ENCODE results near the gene EZH2. TPM values are rescaled to one million over a fixed set of nuclear protein-coding genes. Genes with fewer than 3 reads are reported as not detected.

Gene EZH2
- total RNA-seq, 1 donor from 2014 or later, result 19.7 TPM

GRCh38 chr7:148763622-148764021 lies 120.5 kb downstream of the EZH2 start:
- DNase-seq (ENCODE audit: low read depth), result no peak
- H3K4me3 ChIP-seq (ENCODE audit: low read depth, low read length), result no peak overlapping the region
- no peak for TF ChIP-seq CTCF (IDR thresholded peaks at IDR 0.05; ENCODE audit: insufficient read depth, low read length, poor library complexity, severe bottlenecking)
- no peaks in the 10 kb centered on the region for H3K27me3 ChIP-seq (ENCODE audit: control insufficient read depth, insufficient read depth, low read length)
- H3K36me3 ChIP-seq (ENCODE audit: control insufficient read depth, insufficient read depth, low read length), result no peaks in the 10 kb centered on the region

- Histone ChIP-seq H3K27me3 (ENCODE audit: control insufficient read depth, insufficient read depth, low read length) (no peaks in the 10 kb centered on the region), H3K4me3 (ENCODE audit: low read depth, low read length) (no peak overlapping the region), H3K36me3 (ENCODE audit: control insufficient read depth, insufficient read depth, low read length) (no peaks in the 10 kb centered on the region)
- no peak for DNase-seq (ENCODE audit: low read depth)
- no peak for TF ChIP-seq CTCF (IDR thresholded peaks at IDR 0.05; ENCODE audit: insufficient read depth, low read length, poor library complexity, severe bottlenecking)
Measured at GRCh38 chr7:148761499-148762278, 122.4 kb downstream of the EZH2 start.

Other genes with a start within 250 kb of the EZH2 start
- gene CUL1, start 185.4 kb downstream of the EZH2 start, total RNA-seq, result 38.7 and 41.3 TPM in 2 replicates
- gene PDIA4, start 144.2 kb upstream of the EZH2 start, total RNA-seq, result 216 and 225 TPM in 2 replicates
- 7.2 and 12.1 TPM in 2 replicates for gene ZNF786, start 206.4 kb upstream of the EZH2 start, total RNA-seq
- 3.9 and 5.0 TPM in 2 replicates for gene ZNF425, start 242.0 kb upstream of the EZH2 start, total RNA-seq

Measured in kidney epithelial cell (primary cell).